Panc1 (cell line): ENCODE measurements around the gene SOX11. TPM values are rescaled to one million over a fixed set of nuclear protein-coding genes. Genes with fewer than 3 reads are reported as not detected.

ENCODE experiments used
- ATAC-seq: fragments of 200-7000 bp; cut with Tn5 transposase; 2 replicates; pipeline ENCODE4 v1.9.1; 2020; ENCODE audit warnings: mild to moderate bottlenecking, moderate library complexity
- BruUV-seq: library from RNA; stranded (reverse); fragments of 400-500 nt; replicated peaks from 2 replicates; lab custom pipeline; 2021; lab: Mats Ljungman, UMichigan
- CTCF ChIA-PET: fragments of 300-600 bp; sonication (Branson Sonifier 250); formaldehyde crosslinking; loops from one replicate; lab custom pipeline; 2022; ENCODE audit warnings: antibody characterized with exemption; lab: Charles Lee
- POLR2A ChIA-PET: fragments of 300-600 bp; sonication (Branson Sonifier 250); formaldehyde crosslinking; loops from one replicate; lab custom pipeline; 2022; ENCODE audit warnings: antibody characterized with exemption; lab: Charles Lee
- DNase-seq: peaks from one replicate; pipeline ENCODE4 v3.0.0-alpha.2; 2010; ENCODE audit warnings: low read depth, low spot score
- H3K27ac ChIP-seq: 2 replicates; pipeline ENCODE4 v1.5.1; 2011; ENCODE audit warnings: mild to moderate bottlenecking, low read length, inconsistent platforms
- H3K27me3 ChIP-seq: fragments of 200-500 bp; sonication (Bioruptor generic); 2 replicates; pipeline ENCODE4 v1.6.0; 2014; ENCODE audit warnings: low read length, inconsistent platforms; ENCODE audit not compliant: control insufficient read depth, insufficient read depth
- H3K36me3 ChIP-seq: fragments of 200-500 bp; sonication (Bioruptor generic); 2 replicates; pipeline ENCODE4 v1.5.1; 2014; ENCODE audit warnings: inconsistent platforms, mild to moderate bottlenecking, low read length, moderate library complexity; ENCODE audit not compliant: control insufficient read depth, insufficient read depth
- H3K4me1 ChIP-seq: 2 replicates; pipeline ENCODE4 v1.5.1; 2011; ENCODE audit warnings: inconsistent platforms, mild to moderate bottlenecking, low read length, moderate library complexity; ENCODE audit not compliant: control insufficient read depth, insufficient read depth
- H3K4me3 ChIP-seq, 2 experiments: 2 replicates each; pipeline ENCODE4 v1.5.1; 2011 to 2012; ENCODE audit warnings: low read depth in 2 of 2, low read length in 2 of 2, mild to moderate bottlenecking in 2 of 2, inconsistent platforms in 1 of 2, moderate library complexity in 1 of 2
- H3K9me3 ChIP-seq: fragments of 200-500 bp; sonication (Bioruptor generic); 2 replicates; pipeline ENCODE4 v1.5.1; 2014; ENCODE audit warnings: low read depth, mild to moderate bottlenecking, inconsistent platforms, low read length, moderate library complexity; ENCODE audit not compliant: control insufficient read depth, insufficient read depth
- CTCF ChIP-seq: fragments of 450-650 bp; IDR thresholded peaks from 2 replicates; pipeline ENCODE4 v1.5.1; 2017; ENCODE audit warnings: mild to moderate bottlenecking
- POLR2AphosphoS5 ChIP-seq: IDR thresholded peaks from 2 replicates; pipeline ENCODE4 v1.6.1; 2012; ENCODE audit warnings: mild to moderate bottlenecking, low read depth, low read length, moderate library complexity
- REST ChIP-seq, 2 experiments: IDR thresholded peaks; 2 replicates each; pipeline ENCODE4 v1.6.1; 2011 to 2012; ENCODE audit warnings: low read depth in 2 of 2, control low read depth in 1 of 2, low read length in 1 of 2, mild to moderate bottlenecking in 1 of 2, moderate library complexity in 1 of 2; ENCODE audit not compliant: insufficient read depth in 1 of 2
- SIN3A ChIP-seq: IDR thresholded peaks from 2 replicates; pipeline ENCODE4 v1.6.1; 2012; ENCODE audit warnings: low read depth, mild to moderate bottlenecking, low read length, moderate library complexity, borderline replicate concordance; ENCODE audit not compliant: insufficient read depth
- TCF7L2 ChIP-seq: IDR thresholded peaks from 2 replicates; pipeline ENCODE4 v1.6.1; 2011; ENCODE audit warnings: mild to moderate bottlenecking, low read depth, low read length, inconsistent platforms
- in situ Hi-C: cut with HindIII; loops from 2 replicates; pipeline ENCODE4 v1.10.0; 2016; ENCODE audit warnings: low sequenced_read_pairs, low pct_unique_long_range_greater_than_20kb
- intact Hi-C: fragments of 100-400 bp; cut with micrococcal nuclease; formaldehyde crosslinking; loops from one replicate; pipeline ENCODE4 v1.10.0; 2022; ENCODE audit not compliant: unreplicated experiment
- total RNA-seq: library from RNA; stranded (reverse); gene quantifications from one replicate; pipeline ENCODE4 v1.2.1, GENCODE V29; 2021; ENCODE audit not compliant: unreplicated experiment

Gene SOX11
- total RNA-seq, 1 experiment from 2014 or later: not detected

GRCh38 chr2:5697562-5697961 is 5.4 kb downstream of the SOX11 start:
- CTCF ChIA-PET: no interaction called here
- intact Hi-C loops (no loop called here), in situ Hi-C loops (no loop called here)
- POLR2A ChIA-PET: no interaction called here
- ATAC-seq: no peak
- no peak for TF ChIP-seq CTCF
- TF ChIP-seq REST (IDR thresholded peaks at IDR 0.05; ENCODE audit: insufficient read depth in 1 of 2, low read depth in 2 of 2, low read length in 1 of 2): no peak
- no peak for TF ChIP-seq SIN3A
- no peak for TF ChIP-seq TCF7L2
- TF ChIP-seq POLR2AphosphoS5: no peak
- Histone ChIP-seq H3K27me3 (no peaks in the 10 kb centered on the region), H3K4me3 (peak overlapping the region in 1 of 2 experiments; percentile 1; a peak in 1 of 4 replicates), H3K27ac (no peak overlapping the region), H3K9me3 (no peaks in the 10 kb centered on the region), H3K36me3 (no peaks in the 10 kb centered on the region), H3K4me1 (no peaks in the 10 kb centered on the region)
- no peak for DNase-seq
- BruUV-seq: no TSS peak

- no peak overlapping the region for H3K4me3 ChIP-seq
- TF ChIP-seq SIN3A (no peak), CTCF (no peak), TCF7L2 (no peak), REST (IDR thresholded peaks at IDR 0.05; ENCODE audit: insufficient read depth in 1 of 2, low read depth in 2 of 2, low read length in 1 of 2) (no peak), POLR2AphosphoS5 (no peak)
- no peaks in the 10 kb centered on the region for H3K27me3 ChIP-seq
- no TSS peak for BruUV-seq
- in situ Hi-C loops (no loop called here), intact Hi-C loops (no loop called here)
- no peaks in the 10 kb centered on the region for H3K4me1 ChIP-seq
- no peaks in the 10 kb centered on the region for H3K9me3 ChIP-seq
- POLR2A ChIA-PET: no interaction called here
- ATAC-seq (no peak), DNase-seq (no peak)
- CTCF ChIA-PET: no interaction called here
- no peaks in the 10 kb centered on the region for H3K36me3 ChIP-seq
- no peak overlapping the region for H3K27ac ChIP-seq
Observed at GRCh38 chr2:5698134-5698533, 6.0 kb downstream of the SOX11 start.
